Neuron (in vitro differentiated cells): ENCODE measurements around the gene COBL.

Experiments
- H2AFZ ChIP-seq: one replicate; pipeline ENCODE4 v1.6.1; 2013; ENCODE audit warnings: low read depth, mild to moderate bottlenecking, inconsistent platforms, low read length, moderate library complexity
- H3K27me3 ChIP-seq: one replicate; pipeline ENCODE4 v1.6.1; 2013; ENCODE audit warnings: low read length; ENCODE audit not compliant: insufficient read depth
- H3K36me3 ChIP-seq: one replicate; pipeline ENCODE4 v1.6.1; 2013; ENCODE audit warnings: low read length; ENCODE audit not compliant: insufficient read depth
- H3K4me1 ChIP-seq: one replicate; pipeline ENCODE4 v1.6.1; 2013; ENCODE audit warnings: low read length; ENCODE audit not compliant: insufficient read depth
- H3K4me3 ChIP-seq: 2 replicates; pipeline ENCODE4 v1.5.1; 2013; ENCODE audit warnings: mild to moderate bottlenecking, low read length, moderate library complexity
- H3K9me3 ChIP-seq: one replicate; pipeline ENCODE4 v1.6.1; 2013; ENCODE audit warnings: low read length

COBL gene

DNA sequence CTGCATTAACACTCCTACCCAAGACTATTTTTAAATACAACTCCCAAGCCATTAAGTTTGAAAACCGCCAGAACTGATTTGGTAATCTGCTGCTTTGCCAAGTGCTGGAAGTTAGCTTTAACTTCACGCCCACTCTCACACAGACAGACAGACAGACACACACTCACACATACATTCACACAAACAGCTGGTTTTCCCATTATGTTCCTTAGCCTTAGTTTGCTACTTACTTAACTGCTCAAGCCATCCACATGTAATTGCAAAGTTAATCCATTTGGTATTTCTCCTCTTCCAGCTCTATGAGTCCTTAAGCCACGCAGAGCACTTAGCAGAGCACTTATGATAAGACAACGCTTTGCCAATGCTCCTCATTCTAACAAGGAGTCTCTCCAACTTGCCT, 8.3 kb downstream of the COBL start:
- H3K4me3 ChIP-seq = no peak overlapping the region
- H3K27me3 ChIP-seq = peaks cover 2% of the 10 kb centered on the region
- H3K9me3 ChIP-seq = no peaks in the 10 kb centered on the region
- no peak overlapping the region for H2AFZ ChIP-seq
- no peaks in the 10 kb centered on the region for H3K4me1 ChIP-seq
- H3K36me3 ChIP-seq = no peaks in the 10 kb centered on the region

- Histone ChIP-seq H3K27me3 (peaks cover 2% of the 10 kb centered on the region), H2AFZ (no peak overlapping the region), H3K36me3 (no peaks in the 10 kb centered on the region), H3K4me3 (no peak overlapping the region), H3K4me1 (no peaks in the 10 kb centered on the region), H3K9me3 (no peaks in the 10 kb centered on the region)
These were observed 8.9 kb downstream of the COBL start for GRCh38 chr7:51307651-51308210.

DNA sequence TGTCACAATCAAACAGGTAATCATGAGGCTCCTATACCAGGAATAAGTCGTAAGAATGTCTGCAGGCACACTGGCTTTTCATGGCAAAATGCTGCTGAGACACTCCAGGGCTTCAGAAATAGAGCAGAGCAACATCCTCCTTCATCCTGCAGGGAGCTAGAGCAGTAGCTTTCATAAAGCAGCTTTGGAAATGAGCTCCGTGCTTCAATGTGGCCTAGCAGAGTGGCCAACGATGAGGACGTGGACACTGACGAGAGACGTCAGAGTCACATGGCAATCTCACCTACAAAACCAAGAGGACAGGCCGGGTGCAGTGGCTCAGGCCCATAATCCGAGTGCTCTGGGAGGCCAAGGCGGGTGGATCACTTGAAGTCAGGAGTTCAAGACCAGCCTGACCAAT, 9.8 kb downstream of the COBL start:
- H3K36me3 ChIP-seq = no peaks in the 10 kb centered on the region
- H3K27me3 ChIP-seq = no peaks in the 10 kb centered on the region
- H2AFZ ChIP-seq = no peak overlapping the region

DNA sequence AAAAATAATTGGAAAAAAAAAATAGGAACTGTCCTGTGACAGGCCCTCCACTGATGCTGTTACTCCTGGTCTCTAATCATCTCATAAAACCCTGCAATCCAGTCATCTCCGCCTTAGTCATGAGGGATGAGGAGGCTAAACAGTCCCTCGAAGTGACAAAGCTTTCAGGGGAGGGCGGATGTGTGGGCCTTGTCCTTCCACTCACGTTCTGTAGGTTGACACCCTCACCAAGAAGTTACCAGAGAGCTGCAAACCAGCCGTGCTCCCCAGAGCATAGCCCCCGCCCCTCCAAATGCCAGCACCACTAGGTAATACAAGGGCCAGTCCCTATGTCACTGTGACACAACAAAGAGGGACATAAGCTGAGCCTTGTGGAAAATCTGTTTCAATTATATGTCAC, 11.9 kb downstream of the COBL start:
- no peaks in the 10 kb centered on the region for H3K9me3 ChIP-seq
- no peaks in the 10 kb centered on the region for H3K4me1 ChIP-seq
- H3K27me3 ChIP-seq = no peaks in the 10 kb centered on the region
- no peak overlapping the region for H2AFZ ChIP-seq
- H3K36me3 ChIP-seq = no peaks in the 10 kb centered on the region
- no peak overlapping the region for H3K4me3 ChIP-seq

More for the DNA sequence above, 9.8 kb downstream of the COBL start:
- no peaks in the 10 kb centered on the region for H3K4me1 ChIP-seq
- no peaks in the 10 kb centered on the region for H3K9me3 ChIP-seq
- no peak overlapping the region for H3K4me3 ChIP-seq

DNA sequence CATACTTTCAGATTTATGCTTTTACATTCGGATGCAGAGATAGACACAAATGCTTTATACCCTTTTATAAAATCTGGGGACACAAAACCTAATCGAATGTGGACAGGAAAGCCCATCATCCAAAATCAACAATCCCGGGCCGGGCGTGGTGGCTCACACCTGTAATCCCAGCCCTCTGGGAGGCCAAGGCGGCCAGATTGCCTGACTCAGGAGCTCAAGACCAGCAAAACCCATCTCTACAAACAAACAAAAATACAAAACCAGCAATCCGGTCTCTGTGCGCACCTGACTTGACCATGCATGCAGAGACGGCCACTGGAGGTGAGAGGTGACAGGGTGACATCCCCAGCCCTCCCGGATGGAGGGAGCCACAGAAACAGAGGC, 13.5 kb downstream of the COBL start:
- H3K4me3 ChIP-seq = no peak overlapping the region
- H3K36me3 ChIP-seq = no peaks in the 10 kb centered on the region
- H3K9me3 ChIP-seq = no peaks in the 10 kb centered on the region
- H3K4me1 ChIP-seq = no peaks in the 10 kb centered on the region
- H3K27me3 ChIP-seq = no peaks in the 10 kb centered on the region
- H2AFZ ChIP-seq = no peak overlapping the region

DNA sequence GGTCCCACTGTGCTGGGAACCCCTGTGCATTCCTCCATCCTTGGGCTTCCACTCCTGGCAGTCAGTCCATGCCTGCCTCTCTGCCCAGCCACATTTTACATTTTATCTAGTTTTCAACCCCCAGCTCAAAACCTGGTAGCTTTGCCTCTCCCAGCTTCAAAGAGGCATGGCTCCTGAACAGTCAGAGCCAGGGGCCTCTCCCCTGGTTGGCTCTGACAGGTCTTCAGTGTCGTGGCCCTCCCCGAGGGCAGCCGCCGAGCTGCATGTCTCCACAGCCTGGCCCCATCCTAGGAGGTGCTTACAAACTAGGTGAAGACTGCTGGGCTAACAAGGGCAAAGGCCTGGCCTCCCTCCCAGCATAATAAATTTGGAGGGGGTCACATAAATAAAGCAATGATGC, 14.8 kb downstream of the COBL start:
- no peak overlapping the region for H2AFZ ChIP-seq
- H3K36me3 ChIP-seq = no peaks in the 10 kb centered on the region
- H3K4me1 ChIP-seq = no peaks in the 10 kb centered on the region
- H3K4me3 ChIP-seq = no peak overlapping the region
- H3K27me3 ChIP-seq = no peaks in the 10 kb centered on the region
- no peaks in the 10 kb centered on the region for H3K9me3 ChIP-seq

DNA sequence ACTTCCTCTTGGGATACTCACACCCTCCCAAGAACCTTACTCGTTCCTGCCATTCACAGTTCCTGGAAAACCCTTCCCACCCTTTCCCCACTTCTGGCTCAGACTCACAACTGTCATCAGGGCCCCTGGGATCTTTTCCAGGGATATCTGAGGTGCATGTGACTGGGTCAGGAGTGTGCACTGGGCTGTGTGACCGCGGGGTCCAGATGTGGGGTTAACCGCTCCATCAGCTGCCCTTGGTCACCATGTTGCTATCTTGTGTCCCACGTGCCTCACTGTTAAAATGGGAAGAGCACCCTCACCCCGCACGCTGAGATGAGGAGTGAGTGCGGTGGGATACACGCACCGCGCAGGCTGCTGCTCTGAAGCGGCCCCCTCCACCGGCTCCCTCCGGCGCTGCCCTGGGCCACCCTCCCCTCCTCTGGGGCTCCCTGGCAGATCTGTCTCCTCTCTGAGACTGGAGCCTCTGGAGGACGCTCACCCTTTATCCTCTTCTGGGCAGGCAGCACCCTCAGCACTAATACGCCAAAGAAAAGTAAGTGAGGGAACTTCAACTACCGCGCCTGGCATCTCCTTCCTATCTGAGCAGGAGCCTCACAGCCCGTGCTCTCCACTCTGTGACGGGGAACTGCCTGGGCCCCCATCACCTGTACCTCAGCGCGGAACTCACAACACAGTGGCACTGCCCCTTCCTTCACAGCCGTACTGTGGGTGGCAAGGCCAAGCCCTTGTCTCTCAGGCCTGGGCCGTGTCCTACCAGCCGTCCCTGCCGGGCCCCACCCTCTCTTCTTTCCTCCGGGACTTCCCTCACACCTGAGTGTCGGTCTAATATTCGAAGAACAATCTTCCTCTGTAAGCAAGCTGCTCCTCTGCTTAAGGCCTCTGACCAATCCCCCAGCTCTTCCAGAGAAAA, 15.6 kb downstream of the COBL start:
- no peaks in the 10 kb centered on the region for H3K9me3 ChIP-seq
- H2AFZ ChIP-seq = no peak overlapping the region
- H3K36me3 ChIP-seq = no peaks in the 10 kb centered on the region
- no peak overlapping the region for H3K4me3 ChIP-seq
- H3K4me1 ChIP-seq = no peaks in the 10 kb centered on the region
- no peaks in the 10 kb centered on the region for H3K27me3 ChIP-seq

DNA sequence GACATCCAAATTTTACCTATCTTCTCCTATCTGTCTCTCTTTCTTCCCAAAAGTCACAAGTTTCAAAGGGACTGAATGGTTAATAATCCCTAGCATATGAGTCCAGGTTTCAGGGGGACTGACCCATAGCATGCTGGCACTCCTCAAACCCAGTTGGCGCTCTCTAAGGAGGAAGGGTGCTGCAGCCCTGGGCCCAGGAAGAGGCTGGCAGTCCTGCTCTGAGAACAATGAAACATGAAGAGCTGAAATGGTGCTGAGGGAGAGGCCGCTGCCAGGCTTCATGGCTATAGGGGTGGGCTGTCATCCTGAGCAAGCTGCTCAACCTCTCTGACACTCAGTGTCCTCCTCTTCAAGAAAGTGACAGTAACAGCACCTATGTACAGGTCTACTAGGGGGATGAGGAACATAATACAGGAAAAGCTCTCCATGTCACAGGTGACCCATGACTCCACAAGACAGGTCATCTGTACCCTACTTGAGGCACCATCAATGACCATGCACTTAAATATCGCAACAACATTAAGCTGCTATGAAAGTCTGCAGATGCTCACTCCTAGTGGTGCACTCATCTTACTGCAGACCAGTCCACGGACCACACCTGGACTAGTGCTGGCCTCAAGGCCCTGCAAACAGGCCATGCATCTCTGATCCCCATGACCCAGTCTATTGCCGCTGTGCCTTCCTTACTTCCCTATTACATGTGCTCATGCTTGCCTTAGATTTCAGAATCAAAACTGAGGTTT, 17.0 kb downstream of the COBL start:
- no peaks in the 10 kb centered on the region for H3K27me3 ChIP-seq
- H3K36me3 ChIP-seq = no peaks in the 10 kb centered on the region
- no peak overlapping the region for H3K4me3 ChIP-seq
- H3K4me1 ChIP-seq = no peaks in the 10 kb centered on the region
- no peak overlapping the region for H2AFZ ChIP-seq
- no peaks in the 10 kb centered on the region for H3K9me3 ChIP-seq

GRCh38 chr7:51298912-51299311, 17.7 kb downstream of the COBL start:
- no peak overlapping the region for H2AFZ ChIP-seq
- H3K4me3 ChIP-seq = no peak overlapping the region
- no peaks in the 10 kb centered on the region for H3K27me3 ChIP-seq
- H3K9me3 ChIP-seq = no peaks in the 10 kb centered on the region
- no peaks in the 10 kb centered on the region for H3K36me3 ChIP-seq
- H3K4me1 ChIP-seq = no peaks in the 10 kb centered on the region

DNA sequence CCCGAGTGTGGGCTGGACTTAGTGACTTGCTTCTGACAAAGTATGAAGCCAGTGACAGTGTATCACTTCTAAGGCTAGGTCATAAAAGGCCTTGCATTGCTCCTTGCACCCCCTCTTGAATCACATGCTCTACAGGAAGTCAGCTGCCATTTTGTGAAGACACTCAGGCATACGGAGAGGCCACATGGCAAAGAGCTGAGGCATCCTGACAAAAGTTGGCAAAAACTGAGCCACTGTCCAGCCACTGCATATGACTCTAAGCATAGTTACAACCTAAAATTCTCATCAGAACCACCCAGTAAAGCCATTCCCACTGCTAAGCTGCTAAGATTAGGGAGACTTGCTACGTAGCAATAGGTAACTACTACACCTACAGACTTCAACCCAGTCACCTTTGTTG, 18.6 kb downstream of the COBL start:
- H3K4me3 ChIP-seq = no peak overlapping the region
- H3K36me3 ChIP-seq = no peaks in the 10 kb centered on the region
- H3K27me3 ChIP-seq = no peaks in the 10 kb centered on the region
- H3K4me1 ChIP-seq = no peaks in the 10 kb centered on the region
- no peaks in the 10 kb centered on the region for H3K9me3 ChIP-seq
- H2AFZ ChIP-seq = no peak overlapping the region

GRCh38 chr7:51295440-51296245, 21.0 kb downstream of the COBL start:
- Histone ChIP-seq H3K36me3 (no peaks in the 10 kb centered on the region), H3K4me1 (no peaks in the 10 kb centered on the region), H2AFZ (no peak overlapping the region), H3K4me3 (no peak overlapping the region), H3K9me3 (no peaks in the 10 kb centered on the region), H3K27me3 (no peaks in the 10 kb centered on the region)

DNA sequence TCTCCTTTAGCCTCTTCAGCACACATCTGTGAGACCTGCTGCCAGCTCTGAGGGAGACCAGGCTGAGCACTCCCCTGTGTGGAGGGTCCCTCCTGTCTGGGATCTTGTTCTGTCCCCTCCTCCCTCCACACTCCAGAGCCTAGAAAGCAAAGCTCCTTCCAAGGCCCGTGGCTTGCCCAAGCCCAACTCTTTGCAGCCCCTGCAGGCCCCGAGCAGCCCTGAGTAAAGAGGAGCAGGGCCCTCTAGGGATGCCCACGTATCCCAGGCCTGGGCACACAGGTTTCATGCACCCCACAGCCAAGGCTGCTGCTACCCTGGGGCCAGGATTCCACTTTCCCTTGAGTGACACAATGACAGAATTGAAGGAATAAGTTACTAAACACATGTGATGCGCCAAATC, 24.0 kb downstream of the COBL start:
- Histone ChIP-seq H3K36me3 (no peaks in the 10 kb centered on the region), H3K4me3 (no peak overlapping the region), H2AFZ (peak overlapping the region; percentile 16), H3K4me1 (no peaks in the 10 kb centered on the region), H3K27me3 (no peaks in the 10 kb centered on the region), H3K9me3 (no peaks in the 10 kb centered on the region)
